HG02588 (cell line): Measurements from ENCODE around the gene TRAIP.
"Not testable (repeated sequence)": the region's sequence is repeated elsewhere in the genome, so short reads cannot be mapped to it uniquely, and the experiment has no call there.

ENCODE experiments used
- ATAC-seq: cut with Tn5 transposase; IDR thresholded peaks from one replicate; pipeline ENCODE4 v1.9.1; 2021; ENCODE audit warnings: mild to moderate bottlenecking, moderate library complexity; ENCODE audit not compliant: unreplicated experiment

Gene TRAIP

DNA sequence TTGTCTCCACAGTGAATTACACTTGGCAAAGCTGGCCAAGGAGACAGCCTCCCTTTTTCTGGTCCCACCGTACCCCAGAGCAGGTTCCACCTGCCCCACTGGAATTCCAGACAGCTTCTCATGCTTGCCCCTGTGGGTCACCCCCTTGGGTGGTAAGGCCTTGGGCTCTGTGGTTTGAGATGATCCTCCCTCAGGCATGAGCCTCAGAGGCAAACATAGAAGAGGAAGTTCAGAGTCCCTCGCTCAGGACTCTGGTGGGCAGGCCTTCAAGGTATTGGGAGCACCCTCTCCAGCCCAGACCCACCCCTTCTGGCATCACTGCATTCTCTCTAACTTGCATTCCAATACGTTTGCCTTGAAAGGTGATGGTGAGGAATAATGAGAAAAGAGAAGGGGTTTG lies 25.0 kb downstream of the TRAIP start:
- ATAC-seq = no peak

- ATAC-seq = no peak
Observed at GRCh38 chr3:49826016-49826415, 30.3 kb downstream of the TRAIP start.

DNA sequence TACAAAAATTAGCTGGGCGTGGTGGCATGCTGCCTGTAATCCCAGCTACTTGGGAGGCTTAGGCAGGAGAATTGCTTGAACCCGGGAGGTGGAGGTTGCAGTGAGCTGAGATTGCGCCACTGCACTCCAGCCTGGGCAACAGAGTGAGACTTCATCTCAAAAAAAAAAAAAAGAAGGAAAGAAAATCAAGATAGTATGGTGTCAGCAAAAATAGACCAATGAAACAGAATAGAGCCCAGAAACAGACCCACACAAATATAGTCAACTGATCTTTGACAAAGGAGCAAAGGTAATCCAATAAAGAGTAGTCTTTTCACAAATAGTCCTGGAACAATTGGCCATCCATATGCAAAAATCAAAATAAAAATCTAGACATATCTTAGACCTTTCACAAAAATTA lies 33.2 kb downstream of the TRAIP start:
- not testable (repeated sequence) for ATAC-seq

GRCh38 chr3:49813497-49814174 lies 42.7 kb downstream of the TRAIP start, which contains the start of gene UBA7:
Gene UBA7 (minus strand): TSS chr3:49813953. CDS start chr3:49813787, 166 bp downstream.
- ATAC-seq = no peak

GRCh38 chr3:49812916-49813496 lies 43.4 kb downstream of the TRAIP start:
- no peak for ATAC-seq

DNA sequence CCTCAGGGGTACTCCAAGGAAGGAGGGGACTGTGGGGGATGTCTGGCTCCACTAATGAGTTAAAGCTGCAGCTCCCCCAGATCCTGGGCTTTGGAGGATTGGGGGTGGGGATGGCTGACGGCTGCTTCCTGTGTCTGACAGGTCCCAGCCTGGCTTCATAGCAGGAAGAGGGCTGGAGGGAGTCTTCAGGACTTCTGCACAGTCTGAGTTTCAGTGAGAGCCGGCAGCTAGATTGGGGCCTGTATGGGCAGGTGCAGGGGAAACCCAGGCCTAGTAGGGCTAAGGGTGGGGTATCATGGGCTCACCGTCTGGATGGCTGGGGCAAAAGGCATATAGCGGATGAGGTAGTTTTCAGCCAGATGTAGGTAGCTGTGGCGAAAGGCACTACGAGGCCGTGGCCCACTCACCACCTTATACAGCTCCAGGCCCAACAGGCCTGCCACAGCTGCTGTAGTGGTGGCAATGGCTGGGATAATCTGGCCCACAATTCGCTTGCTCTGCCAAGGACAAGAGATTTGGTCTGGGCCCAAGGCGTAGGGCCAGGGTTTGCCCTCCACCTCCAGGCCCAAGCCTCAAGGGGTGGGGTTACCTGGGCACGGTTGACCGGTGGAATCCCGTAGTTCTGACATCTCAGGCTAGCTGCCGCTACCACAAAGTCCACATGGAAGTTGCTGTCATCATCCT lies 48.8 kb downstream of the TRAIP start:
- no peak for ATAC-seq

- no peak for ATAC-seq
Observed at GRCh38 chr3:49806850-49807249, 49.5 kb downstream of the TRAIP start.

GRCh38 chr3:49805897-49806701 lies 50.3 kb downstream of the TRAIP start:
- no peak for ATAC-seq

GRCh38 chr3:49805367-49805782 lies 51.0 kb downstream of the TRAIP start:
- ATAC-seq = no peak

GRCh38 chr3:49804141-49805041 lies 52.0 kb downstream of the TRAIP start:
- no peak for ATAC-seq

DNA sequence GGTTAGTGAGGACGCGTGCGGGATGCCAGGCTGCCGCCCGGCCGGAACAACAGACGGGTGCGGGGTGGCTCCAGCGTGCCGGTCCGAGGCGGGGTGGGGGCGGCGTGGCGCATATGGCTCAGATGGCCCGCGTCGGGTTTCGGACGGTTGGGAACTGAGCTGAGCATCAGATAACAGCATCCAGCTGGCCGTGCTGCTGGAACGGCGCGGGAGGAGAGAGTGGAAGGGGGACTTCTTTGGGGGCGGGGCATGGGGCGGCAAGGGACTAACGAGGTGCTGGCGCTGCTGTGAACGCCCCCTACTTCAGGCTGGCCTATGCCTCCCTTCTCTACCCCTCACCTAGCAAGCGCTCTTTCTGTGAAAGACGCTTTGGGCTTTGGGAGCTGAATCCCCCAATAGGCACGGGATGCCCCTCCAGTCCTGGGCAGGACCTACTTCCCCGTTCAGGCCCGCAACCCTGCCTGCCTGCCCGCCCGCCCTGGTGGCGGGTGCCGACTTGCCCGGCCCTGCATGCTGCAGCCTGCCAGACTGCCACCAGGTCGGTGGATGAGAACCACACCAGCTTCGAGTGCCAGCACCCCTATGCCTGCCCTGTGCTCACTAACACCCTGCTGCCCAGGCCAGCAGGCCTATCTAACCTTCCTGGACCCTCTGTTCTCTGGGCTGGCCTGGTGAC lies 52.8 kb downstream of the TRAIP start:
- ATAC-seq = peak; percentile 17

DNA sequence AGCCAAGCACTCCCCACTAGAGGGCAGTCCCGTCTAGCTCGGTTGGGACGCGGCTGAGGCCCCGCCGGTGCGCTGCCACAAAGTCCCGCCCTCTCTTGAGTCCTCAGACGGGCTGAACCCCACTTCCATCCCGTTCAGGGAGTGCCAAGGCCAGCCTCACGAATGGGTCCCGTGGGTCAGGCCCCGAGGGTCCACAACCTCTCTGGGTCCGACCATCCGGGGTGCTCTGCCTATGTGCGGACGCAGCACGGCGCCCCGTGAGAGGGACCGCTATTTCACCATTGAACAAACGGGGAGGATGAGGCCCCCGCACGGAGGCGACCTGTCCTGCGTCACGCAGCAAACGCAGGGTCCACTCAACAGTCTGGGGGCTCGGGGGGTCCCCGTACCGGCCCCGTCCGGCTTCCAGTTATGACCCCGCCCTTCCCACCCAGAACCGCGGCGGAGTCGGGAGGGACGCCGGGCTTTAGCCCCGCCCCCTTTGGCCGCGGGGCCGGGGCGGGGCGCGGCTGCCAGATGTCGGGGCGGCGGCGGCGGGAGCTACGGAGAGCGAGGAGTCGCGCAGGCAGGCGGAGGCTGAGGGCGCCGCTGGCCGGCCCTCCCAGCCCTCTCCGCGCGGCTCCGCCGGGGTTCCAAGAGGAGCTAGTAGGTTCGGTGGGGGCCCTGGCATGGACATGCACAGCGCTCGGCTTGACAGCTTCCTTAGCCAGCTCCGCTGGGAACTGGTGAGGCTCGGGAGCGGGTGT lies 53.5 kb downstream of the TRAIP start, which contains the start of gene INKA1:
INKA1 (plus strand) TSS at position 543 of the 746 bp plus-strand sequence; CDS start at position 675, 132 bp downstream.
- peak; percentile 63 for ATAC-seq

DNA sequence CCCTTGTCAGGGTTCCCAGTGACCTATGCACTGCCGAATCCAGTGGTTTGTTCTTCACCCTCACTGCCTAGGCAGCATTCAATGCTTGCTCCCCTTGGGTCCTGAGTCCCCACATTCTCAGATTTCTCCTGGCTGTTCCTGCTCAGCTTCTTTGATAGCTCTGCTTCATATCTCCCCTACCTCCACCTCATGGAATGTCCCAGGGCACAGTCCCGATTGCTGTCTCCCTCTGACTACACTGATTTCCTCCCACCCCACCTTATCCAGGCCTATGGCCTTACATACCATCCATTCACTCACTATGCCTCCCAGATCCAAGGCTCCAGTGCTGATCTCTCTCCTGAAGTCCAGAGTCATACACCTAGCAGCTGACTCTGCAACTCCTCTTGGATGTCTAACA lies 55.2 kb downstream of the TRAIP start:
- ATAC-seq = no peak

GRCh38 chr3:49799761-49800160 lies 56.6 kb downstream of the TRAIP start, which contains the start of gene CDHR4:
Gene CDHR4 (minus strand): TSS chr3:49799873. CDS start chr3:49799812, 61 bp downstream.
- no peak for ATAC-seq

- ATAC-seq = no peak
Observed at GRCh38 chr3:49799105-49799504, 57.3 kb downstream of the TRAIP start.

- ATAC-seq = no peak
Observed at GRCh38 chr3:49794926-49795905, 61.1 kb downstream of the TRAIP start.

DNA sequence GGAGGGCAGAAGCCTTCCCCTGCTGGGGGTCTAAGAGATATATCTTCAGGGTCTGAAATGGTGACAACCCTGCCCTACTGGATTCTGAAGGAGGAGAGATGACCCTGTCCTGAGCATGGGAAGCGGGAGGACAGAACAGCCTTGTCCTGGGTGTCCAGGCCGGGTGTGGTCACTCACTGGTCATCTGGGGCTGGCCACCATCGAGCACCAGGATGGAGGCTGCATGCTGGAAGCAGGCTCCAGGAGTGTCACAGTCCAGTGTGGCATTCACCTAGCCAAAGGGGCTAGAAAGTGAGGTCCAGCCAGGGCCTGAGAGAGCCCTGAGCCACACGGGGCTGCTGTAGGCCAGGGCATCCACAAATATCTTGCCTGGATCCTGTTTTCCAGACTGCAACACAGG lies 61.9 kb downstream of the TRAIP start:
- ATAC-seq = no peak
